Measurements from ENCODE around the gene OR51V1. TPM values are rescaled to one million over a fixed set of nuclear protein-coding genes. Genes with fewer than 3 reads are reported as not detected.

OR51V1 gene
- total and polyA plus RNA-seq, 10 of the 15 experiments (the other 5 are each of a cell fraction or from before 2014, with no cell fraction given): not detected

- no peak for TF ChIP-seq CEBPZ (IDR thresholded peaks at IDR 0.05; ENCODE audit: low read depth, low read length)
- no peak for TF ChIP-seq IRF5 (IDR thresholded peaks at IDR 0.05; ENCODE audit: borderline replicate concordance)
- no peak for TF ChIP-seq SKIL (IDR thresholded peaks at IDR 0.05; ENCODE audit: low read depth, poor library complexity, severe bottlenecking)
- no peak for TF ChIP-seq ZBTB40 (IDR thresholded peaks at IDR 0.05; ENCODE audit: borderline replicate concordance)
- TF ChIP-seq POLR2A (IDR thresholded peaks at IDR 0.05; ENCODE audit: low read depth, low read length): no peak
These were observed 47.1 kb upstream of the OR51V1 start (continued) for GRCh38 chr11:5247472-5248192.
